HG03457 (cell line): ENCODE measurements around the gene KIAA1328.
A peak's percentile ranks its signal among the peaks of the same experiment; 100 is the strongest.
"Not testable (repeated sequence)": the region's sequence is repeated elsewhere in the genome, so short reads cannot be mapped to it uniquely, and the experiment has no call there.

ENCODE experiments used
- ATAC-seq: cut with Tn5 transposase; IDR thresholded peaks from one replicate; pipeline ENCODE4 v1.9.1; 2021; ENCODE audit warnings: moderate number of reproducible peaks; ENCODE audit not compliant: unreplicated experiment

The KIAA1328 gene

GRCh38 chr18:36828630-36829361 is at the start of gene KIAA1328, which contains the start of gene TPGS2:
Gene KIAA1328 (plus strand): TSS chr18:36829127. CDS start chr18:36829139, 12 bp downstream.
Gene TPGS2 (minus strand): TSS chr18:36829002. CDS start chr18:36828767, 235 bp downstream.
- ATAC-seq = peak; percentile 91

GRCh38 chr18:36780748-36781147 is 48.2 kb upstream of the KIAA1328 start:
- no peak for ATAC-seq

GRCh38 chr18:36782710-36783109 is 46.2 kb upstream of the KIAA1328 start:
- no peak for ATAC-seq

DNA sequence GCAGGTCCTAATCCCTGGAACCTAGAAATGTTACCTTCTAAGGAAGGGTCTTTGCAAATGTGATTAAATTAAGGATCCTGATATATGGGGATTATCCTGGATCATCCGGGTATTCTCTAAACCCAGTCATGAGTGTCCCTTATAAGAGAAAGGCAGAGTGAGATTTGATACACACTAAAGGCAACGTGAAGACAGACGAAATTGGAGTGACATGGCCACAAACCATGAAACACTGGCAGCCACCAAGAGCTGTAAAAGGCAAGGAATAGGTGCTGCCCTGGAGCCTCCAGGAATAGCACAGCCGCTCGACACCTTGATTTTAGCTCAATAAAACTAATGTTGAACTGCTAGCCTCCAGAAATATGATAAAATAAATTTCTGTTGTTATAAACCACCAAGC is 45.1 kb upstream of the KIAA1328 start:
- ATAC-seq = no peak

DNA sequence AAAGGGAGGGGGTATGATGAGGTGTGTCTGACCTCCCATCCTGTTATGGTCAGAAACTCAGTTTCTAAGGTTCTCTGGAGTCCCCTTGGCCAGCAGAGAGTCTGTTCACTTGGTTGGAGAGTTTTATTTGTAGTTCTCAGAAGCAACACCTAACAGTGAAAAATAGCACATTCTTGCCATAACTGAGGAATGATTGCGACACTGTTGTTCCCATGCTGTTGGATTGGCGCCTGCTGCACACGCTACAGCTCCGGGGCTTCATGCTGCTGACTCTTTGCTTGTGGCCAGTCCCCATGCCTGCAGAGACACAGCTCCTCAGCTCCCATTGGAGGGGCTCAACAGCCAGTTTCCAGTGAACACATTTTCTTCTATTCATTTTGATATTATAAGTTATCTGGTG is 42.2 kb upstream of the KIAA1328 start:
- ATAC-seq = no peak

DNA sequence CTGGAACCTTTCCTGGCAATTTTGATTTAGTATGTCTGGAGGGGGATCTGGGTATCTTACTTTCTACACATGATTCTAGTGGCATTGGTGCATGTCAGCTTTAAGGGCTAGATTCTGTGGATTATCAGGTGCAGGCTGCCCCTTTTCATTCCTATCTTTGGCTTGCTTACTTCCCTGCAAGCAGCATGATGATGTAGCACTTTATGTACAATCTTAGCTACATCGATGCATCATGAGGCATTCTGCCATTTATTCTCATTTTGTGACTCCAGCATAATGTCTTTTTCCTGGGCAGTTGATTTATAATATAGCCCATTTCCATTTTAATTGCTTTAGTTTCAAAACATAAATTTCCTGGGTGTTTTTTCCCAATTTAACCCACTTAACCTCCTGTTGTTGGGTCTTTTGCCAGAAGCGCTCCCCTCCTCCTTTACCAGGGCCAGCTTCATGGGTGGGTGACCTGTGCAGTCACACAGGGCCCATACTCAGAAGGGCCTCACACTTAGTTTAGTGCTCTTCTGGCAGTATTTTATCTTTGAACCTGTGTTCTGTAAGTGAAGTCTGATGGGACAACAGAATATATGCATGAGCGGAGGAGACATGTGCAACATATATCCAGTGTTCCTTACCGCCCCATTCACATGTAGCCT is 36.2 kb upstream of the KIAA1328 start:
- ATAC-seq = no peak

DNA sequence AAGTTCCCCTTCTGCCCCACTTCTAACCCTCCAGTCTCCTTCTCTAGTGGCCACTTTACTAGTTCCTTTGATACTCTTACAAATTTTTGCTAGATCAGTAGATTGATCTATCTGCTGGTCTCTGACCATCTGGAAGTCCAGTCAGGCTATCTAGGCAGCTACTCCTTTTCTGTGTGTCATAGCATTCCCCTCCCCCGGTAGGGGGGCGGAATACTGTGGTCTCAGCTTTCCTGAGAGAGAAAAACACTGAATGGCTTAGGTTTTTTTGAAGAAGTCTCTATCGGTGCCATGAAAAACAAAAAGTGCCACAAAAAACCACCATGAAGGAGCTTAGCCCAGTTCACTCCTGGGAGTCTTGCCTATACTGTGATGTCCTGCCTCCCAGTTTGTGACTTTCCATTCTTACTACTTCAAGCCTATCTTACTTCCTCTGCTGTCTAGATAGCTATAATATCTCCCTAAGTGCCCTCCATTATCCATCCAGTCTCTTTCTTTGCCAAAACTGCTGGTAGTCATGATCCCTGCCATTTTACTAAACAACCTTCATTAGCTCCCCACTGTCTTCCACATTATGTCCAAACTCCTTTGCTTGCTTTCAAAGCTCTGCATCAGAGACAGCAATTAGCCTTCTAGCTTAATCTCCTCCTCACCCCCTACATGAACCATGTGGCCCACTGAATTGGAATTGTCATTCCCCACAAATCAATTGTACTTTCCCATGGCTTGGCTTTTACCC is 30.0 kb upstream of the KIAA1328 start:
- no peak for ATAC-seq

DNA sequence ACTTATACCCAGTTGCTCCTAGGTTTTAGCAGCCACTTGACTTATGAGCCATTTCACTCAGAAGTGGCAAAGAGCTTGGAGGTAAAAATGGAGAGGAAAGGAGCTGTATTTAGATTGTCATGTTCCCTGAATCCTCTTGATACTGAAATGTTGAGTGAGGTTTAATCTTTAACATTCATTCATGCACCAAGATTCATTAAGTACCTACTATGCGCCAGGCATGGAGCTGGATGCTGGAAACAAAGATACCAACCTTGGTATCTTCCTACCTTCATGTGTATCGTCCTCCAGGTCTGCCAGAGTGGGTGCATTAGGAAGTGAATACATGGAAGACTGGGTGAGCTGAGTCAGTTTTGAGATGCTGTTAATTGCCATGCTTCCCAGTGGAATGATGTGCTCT is 23.8 kb upstream of the KIAA1328 start:
- no peak for ATAC-seq

GRCh38 chr18:36808681-36809080 is 20.2 kb upstream of the KIAA1328 start:
- ATAC-seq = no peak

DNA sequence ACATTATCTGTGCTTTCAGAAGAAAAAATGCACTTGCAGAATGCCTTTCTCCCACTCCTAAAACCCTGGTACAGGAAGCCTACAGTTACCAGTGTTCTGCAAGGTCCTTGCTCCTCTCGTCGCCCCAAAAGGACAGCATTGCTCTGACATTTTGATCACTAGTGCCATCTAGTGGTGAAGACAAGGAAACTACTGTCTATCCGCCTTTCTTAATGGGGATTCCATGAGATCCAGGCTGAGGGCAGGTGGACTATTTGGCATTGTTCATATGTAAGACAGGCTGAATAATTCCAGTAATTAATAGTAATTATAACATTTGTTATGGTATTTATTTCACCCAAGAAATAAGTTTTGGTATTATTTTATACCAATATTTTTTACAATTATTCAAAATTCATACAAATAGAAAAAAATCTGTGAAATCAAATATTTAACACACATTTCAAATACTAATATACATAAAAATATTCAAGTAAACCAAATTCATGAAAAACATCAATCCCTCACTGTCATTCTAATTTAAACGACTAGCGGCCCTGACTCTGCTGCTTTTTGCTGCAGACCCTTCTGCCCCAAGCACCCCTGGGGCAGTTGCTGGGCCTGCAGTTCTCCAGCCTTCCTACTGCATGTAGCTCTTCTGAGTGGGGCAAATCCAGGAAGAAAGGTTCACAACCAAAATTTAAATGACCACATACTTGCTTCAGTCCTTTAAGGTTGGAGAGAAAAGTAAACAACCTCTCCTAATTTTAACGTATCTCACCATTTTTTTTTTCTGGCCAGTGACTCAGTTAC is 19.1 kb upstream of the KIAA1328 start:
- peak; percentile 93 for ATAC-seq

GRCh38 chr18:36811430-36811829 is 17.5 kb upstream of the KIAA1328 start:
- no peak for ATAC-seq

- no peak for ATAC-seq
Observed at GRCh38 chr18:36811955-36812354, 17.0 kb upstream of the KIAA1328 start.

GRCh38 chr18:36812678-36813077 is 16.2 kb upstream of the KIAA1328 start:
- no peak for ATAC-seq

GRCh38 chr18:36813101-36813775 is 15.7 kb upstream of the KIAA1328 start:
- ATAC-seq = no peak

GRCh38 chr18:36813824-36814223 is 15.1 kb upstream of the KIAA1328 start:
- ATAC-seq = no peak

- ATAC-seq = no peak
Observed at GRCh38 chr18:36814994-36815393, 13.9 kb upstream of the KIAA1328 start.

- ATAC-seq = not testable (repeated sequence)
Observed at GRCh38 chr18:36816096-36816495, 12.8 kb upstream of the KIAA1328 start.

DNA sequence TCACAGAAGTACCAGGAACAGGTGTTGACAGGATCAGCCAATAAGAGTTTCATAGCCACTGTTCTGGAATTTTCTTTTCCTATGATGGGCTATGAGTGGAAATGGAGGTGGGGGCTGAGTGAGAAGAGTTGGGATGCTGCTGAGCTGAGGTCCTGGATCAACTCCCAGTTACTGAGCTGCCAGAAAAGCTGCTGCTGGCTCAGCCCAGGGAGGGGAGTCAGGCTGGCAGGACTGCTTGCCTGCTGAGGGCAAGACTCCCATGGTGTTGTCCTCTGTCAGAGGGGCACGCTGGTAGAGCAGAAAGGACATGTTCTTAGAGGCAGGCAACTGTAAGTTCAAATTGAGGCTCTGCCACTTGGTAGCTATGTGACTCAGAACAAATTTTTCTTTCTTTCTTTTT is 11.9 kb upstream of the KIAA1328 start:
- ATAC-seq = no peak

GRCh38 chr18:36818652-36819051 is 10.3 kb upstream of the KIAA1328 start:
- ATAC-seq = no peak

DNA sequence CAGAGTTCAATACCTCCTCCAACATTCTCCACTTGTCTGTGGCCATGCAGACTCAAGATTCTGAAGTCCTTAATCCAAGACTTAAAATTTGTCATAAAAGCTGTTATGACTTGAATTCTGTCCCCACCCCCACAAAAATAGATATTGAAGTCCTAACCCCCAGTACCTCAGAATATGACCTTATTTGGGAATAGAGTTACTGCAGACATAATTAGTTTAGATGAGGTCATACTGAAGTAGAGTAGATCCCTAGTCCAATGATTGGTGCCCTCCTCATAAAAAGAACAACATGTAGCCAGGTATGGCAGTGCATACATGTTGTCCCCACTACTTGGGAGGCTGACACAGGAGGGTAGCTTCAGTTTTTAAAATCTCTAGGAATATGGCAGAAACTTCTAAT is 9.3 kb upstream of the KIAA1328 start:
- no peak for ATAC-seq
